Measurements from ENCODE around the gene INPP5F.

The INPP5F gene

GRCh38 chr10:119725517-119725827 lies 378 bp upstream of the INPP5F start:
- Histone ChIP-seq H3K36me3 (ENCODE audit: control insufficient read depth, insufficient read depth, low read length) (no peaks in the 10 kb centered on the region), H3K27ac (ENCODE audit: insufficient read depth, low read length, poor library complexity, severe bottlenecking) (peak overlapping the region; percentile 63), H3K9me3 (ENCODE audit: control insufficient read depth, low read length) (no peaks in the 10 kb centered on the region), H3K27me3 (replicated peaks; ENCODE audit: control insufficient read depth, insufficient read depth, low read length, poor library complexity, severe bottlenecking) (no peaks in the 10 kb centered on the region), H3K4me1 (ENCODE audit: control insufficient read depth, insufficient read depth, low read length, poor library complexity, severe bottlenecking) (peaks cover 9% of the 10 kb centered on the region), H3K4me3 (ENCODE audit: insufficient read depth, low read depth, low read length, poor library complexity, severe bottlenecking) (peak overlapping the region; percentile 84)
- DNase-seq, result no peak

- Histone ChIP-seq H3K9me3 (ENCODE audit: control insufficient read depth, low read length) (no peaks in the 10 kb centered on the region), H3K27me3 (replicated peaks; ENCODE audit: control insufficient read depth, insufficient read depth, low read length, poor library complexity, severe bottlenecking) (no peaks in the 10 kb centered on the region), H3K27ac (ENCODE audit: insufficient read depth, low read length, poor library complexity, severe bottlenecking) (peak overlapping the region; percentile 62), H3K36me3 (ENCODE audit: control insufficient read depth, insufficient read depth, low read length) (no peaks in the 10 kb centered on the region), H3K4me1 (ENCODE audit: control insufficient read depth, insufficient read depth, low read length, poor library complexity, severe bottlenecking) (peaks cover 9% of the 10 kb centered on the region), H3K4me3 (ENCODE audit: insufficient read depth, low read depth, low read length, poor library complexity, severe bottlenecking) (peak overlapping the region; percentile 84)
- no peak for DNase-seq
These were observed 919 bp downstream of the INPP5F start for GRCh38 chr10:119726676-119727261.

- Histone ChIP-seq H3K4me3 (ENCODE audit: insufficient read depth, low read depth, low read length, poor library complexity, severe bottlenecking) (no peak overlapping the region), H3K9me3 (ENCODE audit: control insufficient read depth, low read length) (no peaks in the 10 kb centered on the region), H3K27ac (ENCODE audit: insufficient read depth, low read length, poor library complexity, severe bottlenecking) (no peak overlapping the region), H3K4me1 (ENCODE audit: control insufficient read depth, insufficient read depth, low read length, poor library complexity, severe bottlenecking) (peaks cover 9% of the 10 kb centered on the region), H3K36me3 (ENCODE audit: control insufficient read depth, insufficient read depth, low read length) (no peaks in the 10 kb centered on the region), H3K27me3 (replicated peaks; ENCODE audit: control insufficient read depth, insufficient read depth, low read length, poor library complexity, severe bottlenecking) (no peaks in the 10 kb centered on the region)
- DNase-seq, result no peak
These were observed 2.4 kb downstream of the INPP5F start for GRCh38 chr10:119728172-119728800.

- Histone ChIP-seq H3K4me1 (ENCODE audit: control insufficient read depth, insufficient read depth, low read length, poor library complexity, severe bottlenecking) (peaks cover 16% of the 10 kb centered on the region), H3K27me3 (replicated peaks; ENCODE audit: control insufficient read depth, insufficient read depth, low read length, poor library complexity, severe bottlenecking) (no peaks in the 10 kb centered on the region), H3K36me3 (ENCODE audit: control insufficient read depth, insufficient read depth, low read length) (no peaks in the 10 kb centered on the region), H3K9me3 (ENCODE audit: control insufficient read depth, low read length) (no peaks in the 10 kb centered on the region), H3K27ac (ENCODE audit: insufficient read depth, low read length, poor library complexity, severe bottlenecking) (no peak overlapping the region), H3K4me3 (ENCODE audit: insufficient read depth, low read depth, low read length, poor library complexity, severe bottlenecking) (no peak overlapping the region)
- DNase-seq, result no peak
These were observed 8.8 kb downstream of the INPP5F start for GRCh38 chr10:119734396-119735332.

- DNase-seq, result no peak
- no peaks in the 10 kb centered on the region for H3K36me3 ChIP-seq (ENCODE audit: control insufficient read depth, insufficient read depth, low read length)
- H3K4me1 ChIP-seq (ENCODE audit: control insufficient read depth, insufficient read depth, low read length, poor library complexity, severe bottlenecking), result peaks cover 16% of the 10 kb centered on the region
- H3K27me3 ChIP-seq (replicated peaks; ENCODE audit: control insufficient read depth, insufficient read depth, low read length, poor library complexity, severe bottlenecking), result no peaks in the 10 kb centered on the region
- H3K9me3 ChIP-seq (ENCODE audit: control insufficient read depth, low read length), result no peaks in the 10 kb centered on the region
- no peak overlapping the region for H3K4me3 ChIP-seq (ENCODE audit: insufficient read depth, low read depth, low read length, poor library complexity, severe bottlenecking)
- no peak overlapping the region for H3K27ac ChIP-seq (ENCODE audit: insufficient read depth, low read length, poor library complexity, severe bottlenecking)
These were observed 9.6 kb downstream of the INPP5F start for GRCh38 chr10:119735451-119735850.

- no peaks in the 10 kb centered on the region for H3K9me3 ChIP-seq (ENCODE audit: control insufficient read depth, low read length)
- H3K27me3 ChIP-seq (replicated peaks; ENCODE audit: control insufficient read depth, insufficient read depth, low read length, poor library complexity, severe bottlenecking), result no peaks in the 10 kb centered on the region
- peaks cover 16% of the 10 kb centered on the region for H3K4me1 ChIP-seq (ENCODE audit: control insufficient read depth, insufficient read depth, low read length, poor library complexity, severe bottlenecking)
- no peak overlapping the region for H3K4me3 ChIP-seq (ENCODE audit: insufficient read depth, low read depth, low read length, poor library complexity, severe bottlenecking)
- H3K27ac ChIP-seq (ENCODE audit: insufficient read depth, low read length, poor library complexity, severe bottlenecking), result no peak overlapping the region
- DNase-seq, result no peak
- no peaks in the 10 kb centered on the region for H3K36me3 ChIP-seq (ENCODE audit: control insufficient read depth, insufficient read depth, low read length)
These were observed 10.4 kb downstream of the INPP5F start for GRCh38 chr10:119736220-119736619.

GRCh38 chr10:119737039-119737663 lies 11.3 kb downstream of the INPP5F start:
- H3K4me1 ChIP-seq (ENCODE audit: control insufficient read depth, insufficient read depth, low read length, poor library complexity, severe bottlenecking), result peaks cover 16% of the 10 kb centered on the region
- no peaks in the 10 kb centered on the region for H3K36me3 ChIP-seq (ENCODE audit: control insufficient read depth, insufficient read depth, low read length)
- no peaks in the 10 kb centered on the region for H3K9me3 ChIP-seq (ENCODE audit: control insufficient read depth, low read length)
- no peak overlapping the region for H3K27ac ChIP-seq (ENCODE audit: insufficient read depth, low read length, poor library complexity, severe bottlenecking)
- H3K27me3 ChIP-seq (replicated peaks; ENCODE audit: control insufficient read depth, insufficient read depth, low read length, poor library complexity, severe bottlenecking), result no peaks in the 10 kb centered on the region
- no peak overlapping the region for H3K4me3 ChIP-seq (ENCODE audit: insufficient read depth, low read depth, low read length, poor library complexity, severe bottlenecking)
- DNase-seq, result no peak

- Histone ChIP-seq H3K9me3 (ENCODE audit: control insufficient read depth, low read length) (no peaks in the 10 kb centered on the region), H3K4me1 (ENCODE audit: control insufficient read depth, insufficient read depth, low read length, poor library complexity, severe bottlenecking) (peaks cover 16% of the 10 kb centered on the region), H3K4me3 (ENCODE audit: insufficient read depth, low read depth, low read length, poor library complexity, severe bottlenecking) (no peak overlapping the region), H3K27ac (ENCODE audit: insufficient read depth, low read length, poor library complexity, severe bottlenecking) (no peak overlapping the region), H3K36me3 (ENCODE audit: control insufficient read depth, insufficient read depth, low read length) (no peaks in the 10 kb centered on the region), H3K27me3 (replicated peaks; ENCODE audit: control insufficient read depth, insufficient read depth, low read length, poor library complexity, severe bottlenecking) (no peaks in the 10 kb centered on the region)
- no peak for DNase-seq
These were observed 12.0 kb downstream of the INPP5F start for GRCh38 chr10:119737823-119738222.

- Histone ChIP-seq H3K4me1 (ENCODE audit: control insufficient read depth, insufficient read depth, low read length, poor library complexity, severe bottlenecking) (peaks cover 16% of the 10 kb centered on the region), H3K27me3 (replicated peaks; ENCODE audit: control insufficient read depth, insufficient read depth, low read length, poor library complexity, severe bottlenecking) (no peaks in the 10 kb centered on the region), H3K36me3 (ENCODE audit: control insufficient read depth, insufficient read depth, low read length) (no peaks in the 10 kb centered on the region), H3K4me3 (ENCODE audit: insufficient read depth, low read depth, low read length, poor library complexity, severe bottlenecking) (no peak overlapping the region), H3K27ac (ENCODE audit: insufficient read depth, low read length, poor library complexity, severe bottlenecking) (no peak overlapping the region), H3K9me3 (ENCODE audit: control insufficient read depth, low read length) (no peaks in the 10 kb centered on the region)
- no peak for DNase-seq
These were observed 13.1 kb downstream of the INPP5F start for GRCh38 chr10:119738962-119739361.

GRCh38 chr10:119740096-119740495 lies 14.2 kb downstream of the INPP5F start:
- Histone ChIP-seq H3K27me3 (replicated peaks; ENCODE audit: control insufficient read depth, insufficient read depth, low read length, poor library complexity, severe bottlenecking) (no peaks in the 10 kb centered on the region), H3K36me3 (ENCODE audit: control insufficient read depth, insufficient read depth, low read length) (no peaks in the 10 kb centered on the region), H3K4me3 (ENCODE audit: insufficient read depth, low read depth, low read length, poor library complexity, severe bottlenecking) (no peak overlapping the region), H3K27ac (ENCODE audit: insufficient read depth, low read length, poor library complexity, severe bottlenecking) (no peak overlapping the region), H3K9me3 (ENCODE audit: control insufficient read depth, low read length) (no peaks in the 10 kb centered on the region), H3K4me1 (ENCODE audit: control insufficient read depth, insufficient read depth, low read length, poor library complexity, severe bottlenecking) (peaks cover 16% of the 10 kb centered on the region)
- no peak for DNase-seq

Measured in effector memory CD4-positive, alpha-beta T cell (primary cell).